Adrenal gland (tissue), 12 donors: ENCODE results near the gene ZNF747. TPM values are rescaled to one million over a fixed set of nuclear protein-coding genes. Genes with fewer than 3 reads are reported as not detected.
A peak's percentile ranks its signal among the peaks of the same experiment; 100 is the strongest.

ENCODE experiments used
- DNase-seq, 7 donors: peaks; one replicate each; pipeline ENCODE4 v3.0.0-alpha.2; 2019 to 2020
- H3K27ac ChIP-seq, 5 donors: fragments of 200-600 bp; sonication (generic) in 4 of 5; 1 replicate in 3 of 5; 2 replicates in 2 of 5; pipeline versions ENCODE4 v1.5.1 to v1.8.0; 2016 to 2020; ENCODE audit warnings: mild to moderate bottlenecking in 1 of 5
- H3K27me3 ChIP-seq: fragments of 200-600 bp; 2 replicates; pipeline ENCODE4 v1.8.0; 2021
- H3K36me3 ChIP-seq, 2 donors: fragments of 200-600 bp; replicated peaks in 1 of 2; 1 replicate in 1 of 2; 2 replicates in 1 of 2; pipeline versions ENCODE4 v1.5.1 to v1.8.0; 2018 to 2022
- H3K4me1 ChIP-seq, 2 donors: fragments of 200-600 bp; replicated peaks in 1 of 2; 1 replicate in 1 of 2; 2 replicates in 1 of 2; pipeline versions ENCODE4 v1.5.1 to v1.8.0; 2018 to 2021
- H3K4me3 ChIP-seq, 4 donors: fragments of 200-600 bp; sonication (generic) in 3 of 4; one replicate each; pipeline ENCODE4 v1.5.1; 2016 to 2018
- H3K9me3 ChIP-seq, 3 donors: fragments of 200-600 bp; sonication (generic) in 1 of 3; replicated peaks in 1 of 3; 1 replicate in 2 of 3; 2 replicates in 1 of 3; pipeline versions ENCODE4 v1.5.1 to v1.8.0; 2016 to 2021
- POLR2A ChIP-seq, 2 donors: fragments of 450-650 bp; IDR thresholded peaks; one replicate each; pipeline ENCODE4 v1.6.1; 2017; ENCODE audit warnings: antibody characterized with exemption in 2 of 2, mild to moderate bottlenecking in 2 of 2, moderate library complexity in 1 of 2
- WGBS, 4 donors: extraction: QIAGEN DNeasy Blood & Tissue Kit in 2 of 4; methylation state at CpG; one replicate each; pipeline versions ENCODE4 v1.1.5 to v1.1.7; 2013 to 2017; 5-methylcytosine and 5-hydroxymethylcytosine counted together
- intact Hi-C, 2 donors: fragments of 100-400 bp; cut with DNase I; formaldehyde crosslinking; loops; one replicate each; pipeline versions ENCODE4 v1.14.1 to v1.15.0; 2022 to 2023
- polyA plus RNA-seq, 3 donors: library from polyadenylated mRNA; stranded (reverse); fragments of 200-250 nt in 2 of 3; fragments of 350-450 nt in 1 of 3; fragmentation: Illumina TruSeq in 1 of 3; extraction: RNeasy Lipid Tissue Mini Kit (QIAGEN cat#74804) in 1 of 3; gene quantifications; one replicate each; pipeline ENCODE4 v1.2.3, GENCODE V29; 2013 to 2014
- total RNA-seq, 9 donors: library from RNA; depleted of rRNA in 4 of 9; stranded (reverse); fragments of >200 nt in 4 of 9; fragments of 120-200 nt in 1 of 9; fragmentation: NEBNext Ultra II Directional in 1 of 9; extraction: Animal tissue kit (Norgen Biotek cat#: 25700) in 1 of 9; gene quantifications; one replicate each; pipeline versions ENCODE4 v1.1.0 to v1.2.4, GENCODE V29; 2013 to 2023
- TF ChIP-seq, protein P1 (sequence below), 6 experiments: fragments of 450-650 bp in 4 of 6; fragments of 200-600 bp in 2 of 6; sonication (generic) in 1 of 6; IDR thresholded peaks; 1 replicate in 5 of 6; 2 replicates in 1 of 6; pipeline versions ENCODE4 v1.5.1 to v1.8.0; 2016 to 2021; ENCODE audit warnings: antibody characterized with exemption in 6 of 6, mild to moderate bottlenecking in 2 of 6, moderate library complexity in 1 of 6
- donor health status: healthy with polysubstance abuse.
- donor health status: Bipolar disorder and iron deficiency.
- donor health status: DM: yes; HTN: yes; CAD: no.
- donor health status: DM: no; HTN: no; CAD: no.
- donor health status: DM: no; HTN: no; CAD: no.
- donor health status: DM: yes; HTN: yes; CAD: no.

Gene ZNF747
- total and polyA plus RNA-seq, 12 donors: 7.7 to 19.9 (median 13.9) TPM

DNA sequence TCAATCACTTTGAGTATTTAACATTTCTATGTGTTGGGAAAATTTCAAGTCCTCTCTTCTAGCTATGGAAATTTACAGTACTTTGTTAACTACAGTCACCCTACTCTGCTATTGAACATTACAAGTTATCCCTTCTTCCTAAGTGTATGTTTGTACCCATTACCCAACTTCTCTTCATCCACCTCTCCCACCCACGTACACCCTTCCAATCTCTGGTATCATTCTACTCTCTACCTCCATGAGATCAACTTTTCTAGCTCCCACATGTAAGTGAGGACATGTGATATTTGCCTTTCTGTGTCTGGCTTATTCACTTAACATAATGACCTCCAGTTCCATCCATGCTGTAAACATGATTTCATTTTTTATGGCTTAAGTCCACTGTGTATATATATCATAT is 40.0 kb upstream of the ZNF747 start:
- intact Hi-C loops: no loop called here
- WGBS, 4 donors: 81 to 87% (median 83%) methylated on average over 1 of the region's 1 CpG
- no peaks in the 10 kb centered on the region for H3K27me3 ChIP-seq
- no peak overlapping the region for H3K27ac ChIP-seq
- no peaks in the 10 kb centered on the region for H3K9me3 ChIP-seq
- peaks cover 0 to 8% of the 10 kb centered on the region in 2 donors for H3K36me3 ChIP-seq
- H3K4me1 ChIP-seq: peaks cover 10 to 25% of the 10 kb centered on the region in 2 donors
- no peak for DNase-seq
- H3K4me3 ChIP-seq: no peak overlapping the region
- TF ChIP-seq, protein P1, sequence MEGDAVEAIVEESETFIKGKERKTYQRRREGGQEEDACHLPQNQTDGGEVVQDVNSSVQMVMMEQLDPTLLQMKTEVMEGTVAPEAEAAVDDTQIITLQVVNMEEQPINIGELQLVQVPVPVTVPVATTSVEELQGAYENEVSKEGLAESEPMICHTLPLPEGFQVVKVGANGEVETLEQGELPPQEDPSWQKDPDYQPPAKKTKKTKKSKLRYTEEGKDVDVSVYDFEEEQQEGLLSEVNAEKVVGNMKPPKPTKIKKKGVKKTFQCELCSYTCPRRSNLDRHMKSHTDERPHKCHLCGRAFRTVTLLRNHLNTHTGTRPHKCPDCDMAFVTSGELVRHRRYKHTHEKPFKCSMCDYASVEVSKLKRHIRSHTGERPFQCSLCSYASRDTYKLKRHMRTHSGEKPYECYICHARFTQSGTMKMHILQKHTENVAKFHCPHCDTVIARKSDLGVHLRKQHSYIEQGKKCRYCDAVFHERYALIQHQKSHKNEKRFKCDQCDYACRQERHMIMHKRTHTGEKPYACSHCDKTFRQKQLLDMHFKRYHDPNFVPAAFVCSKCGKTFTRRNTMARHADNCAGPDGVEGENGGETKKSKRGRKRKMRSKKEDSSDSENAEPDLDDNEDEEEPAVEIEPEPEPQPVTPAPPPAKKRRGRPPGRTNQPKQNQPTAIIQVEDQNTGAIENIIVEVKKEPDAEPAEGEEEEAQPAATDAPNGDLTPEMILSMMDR (IDR thresholded peaks at IDR 0.05): no peak
- TF ChIP-seq POLR2A (IDR thresholded peaks at IDR 0.05): no peak

GRCh38 chr16:30571445-30572322 is 37.0 kb upstream of the ZNF747 start, which contains the start of gene ZNF688:
Gene ZNF688, minus strand, starts transcription at chr16:30571714. Its CDS starts 85 bp downstream, at chr16:30571629.
- intact Hi-C loops: no loop called here
- TF ChIP-seq, protein P1 (IDR thresholded peaks at IDR 0.05): no peak
- peak; percentile 33 to 63 for TF ChIP-seq POLR2A (IDR thresholded peaks at IDR 0.05)
- H3K4me1 ChIP-seq: peaks cover 10 to 35% of the 10 kb centered on the region in 2 donors
- peak within 1 kb of the TSS; percentile 61 to 96 (median 87) for H3K27ac ChIP-seq
- peak; percentile 94 to 99 (median 97) for DNase-seq
- 0 to 1% (median 0%) methylated on average over 13 to 67 of the region's 67 CpGs for WGBS, 4 donors
- H3K27me3 ChIP-seq: no peaks in the 10 kb centered on the region
- H3K36me3 ChIP-seq: no peaks in the 10 kb centered on the region
- no peaks in the 10 kb centered on the region for H3K9me3 ChIP-seq
- H3K4me3 ChIP-seq: peak within 1 kb of the TSS; percentile 1 to 88 (median 58)

GRCh38 chr16:30570636-30571444 is 36.2 kb upstream of the ZNF747 start:
- peaks cover 10 to 35% of the 10 kb centered on the region in 2 donors for H3K4me1 ChIP-seq
- DNase-seq: peak in 1 of 7 donors; percentile 28
- TF ChIP-seq, protein P1 (IDR thresholded peaks at IDR 0.05): no peak
- TF ChIP-seq POLR2A (IDR thresholded peaks at IDR 0.05): no peak
- intact Hi-C loops: no loop called here
- no peaks in the 10 kb centered on the region for H3K27me3 ChIP-seq
- H3K27ac ChIP-seq: peak overlapping the region; percentile 61 to 96 (median 87)
- peak overlapping the region; percentile 1 to 88 (median 58) for H3K4me3 ChIP-seq
- H3K36me3 ChIP-seq: no peaks in the 10 kb centered on the region
- no peaks in the 10 kb centered on the region for H3K9me3 ChIP-seq
- 9 to 18% (median 14%) methylated on average over 8 to 22 of the region's 22 CpGs for WGBS, 4 donors
